Activated T-helper 9 cell treated with anti-CD3 and anti-CD28 coated beads, Interleukin-2, amount 50 U/mL, for 16 hours (primary cell): ENCODE results near the gene DDHD1.

Experiments
- DNase-seq: peaks from one replicate; pipeline ENCODE4 v3.0.0-alpha.2; 2020; ENCODE audit warnings: low read depth

The DDHD1 gene

DNA sequence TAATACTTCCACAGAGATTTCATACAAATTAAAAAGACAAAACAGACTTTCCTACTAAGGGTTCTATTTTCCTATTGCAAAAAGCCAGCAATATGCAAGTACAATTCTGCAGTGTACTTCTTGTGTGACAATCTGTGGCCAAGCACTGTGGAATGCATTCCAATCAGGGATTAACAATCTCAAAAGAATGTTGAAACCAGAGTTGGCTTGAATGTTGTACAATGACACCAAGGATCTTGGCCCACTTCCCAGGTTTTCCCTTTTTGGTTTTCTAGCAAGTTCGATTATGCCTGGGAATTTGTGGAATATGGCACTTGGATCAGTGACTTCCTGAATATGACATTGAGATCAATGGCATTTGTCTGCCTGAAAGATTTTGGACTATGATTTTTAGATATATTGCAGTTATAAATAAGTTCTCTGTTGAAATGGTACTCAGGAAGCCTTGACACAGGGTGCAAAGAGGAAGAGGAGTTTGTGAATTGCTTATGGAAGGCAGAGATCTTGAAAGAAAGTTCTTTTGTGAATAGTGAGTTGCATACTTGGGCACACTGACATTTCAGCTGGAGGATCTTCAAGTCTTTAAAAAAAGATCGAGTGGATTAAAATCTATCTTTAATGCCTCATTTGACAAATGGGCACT lies 120.8 kb downstream of the DDHD1 start:
- no peak for DNase-seq

- no peak for DNase-seq
Observed at GRCh38 chr14:53027562-53027961, 125.6 kb downstream of the DDHD1 start.

GRCh38 chr14:53027041-53027440 lies 126.1 kb downstream of the DDHD1 start:
- no peak for DNase-seq

DNA sequence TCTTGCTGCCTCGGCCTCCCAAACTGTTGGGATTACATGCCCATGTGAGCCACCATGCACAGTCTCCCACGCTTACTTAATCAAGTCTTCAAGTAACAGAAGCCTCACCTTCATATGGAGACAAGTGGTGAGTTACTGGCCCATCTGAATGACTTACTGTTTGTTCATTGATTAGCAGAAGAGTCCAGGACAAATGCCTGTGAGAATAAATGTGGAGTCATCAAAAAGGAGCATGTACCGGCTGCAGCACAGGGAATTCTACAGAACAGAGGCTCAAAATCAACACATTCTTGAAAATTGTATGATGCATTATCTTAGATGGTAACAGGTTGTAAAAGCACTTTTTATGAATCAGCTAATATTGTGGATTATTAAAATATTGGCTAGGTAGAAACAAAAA lies 129.8 kb downstream of the DDHD1 start:
- DNase-seq: no peak

DNA sequence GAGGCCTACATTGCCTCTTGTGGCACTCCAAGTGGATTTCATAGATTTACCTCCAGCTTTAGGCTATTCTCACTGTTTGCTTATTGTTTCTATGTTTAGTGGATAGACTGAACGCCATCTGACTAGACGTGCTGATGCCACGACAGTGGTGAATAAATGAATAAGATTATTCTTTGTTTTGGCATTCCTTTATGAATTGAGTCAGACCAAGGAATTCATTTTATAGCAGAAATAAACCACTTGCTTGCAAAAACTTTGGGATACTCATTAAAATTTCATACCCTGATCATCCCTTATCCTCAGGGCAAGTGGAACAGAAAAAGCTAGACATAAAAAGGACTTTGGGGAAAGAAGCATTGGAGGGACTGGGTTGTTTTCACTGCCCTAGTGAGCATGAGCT lies 130.5 kb downstream of the DDHD1 start:
- no peak for DNase-seq

GRCh38 chr14:53020193-53020932 lies 132.8 kb downstream of the DDHD1 start:
- DNase-seq: no peak

DNA sequence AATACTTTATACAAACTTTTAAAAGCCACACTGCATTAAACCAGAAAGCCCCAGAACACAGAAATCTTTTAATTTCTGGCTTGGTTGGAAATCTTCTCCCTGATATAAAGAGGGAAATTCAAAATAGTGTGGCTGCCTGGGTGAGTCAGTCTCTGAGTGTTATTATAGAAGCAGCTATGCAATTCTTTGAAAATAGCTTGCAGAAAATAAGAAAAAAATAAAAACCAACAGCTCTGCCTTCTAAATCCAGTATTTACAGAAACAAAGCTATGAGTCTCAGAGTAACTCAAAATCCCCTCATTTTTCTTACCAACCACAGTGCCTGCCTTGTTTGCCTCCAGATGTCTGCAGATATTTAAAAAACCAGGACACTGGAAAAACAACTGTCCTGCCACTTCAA lies 133.7 kb downstream of the DDHD1 start:
- no peak for DNase-seq

GRCh38 chr14:53017837-53018236 lies 135.3 kb downstream of the DDHD1 start:
- no peak for DNase-seq

- DNase-seq: no peak
Observed at GRCh38 chr14:53016919-53017318, 136.2 kb downstream of the DDHD1 start.

DNA sequence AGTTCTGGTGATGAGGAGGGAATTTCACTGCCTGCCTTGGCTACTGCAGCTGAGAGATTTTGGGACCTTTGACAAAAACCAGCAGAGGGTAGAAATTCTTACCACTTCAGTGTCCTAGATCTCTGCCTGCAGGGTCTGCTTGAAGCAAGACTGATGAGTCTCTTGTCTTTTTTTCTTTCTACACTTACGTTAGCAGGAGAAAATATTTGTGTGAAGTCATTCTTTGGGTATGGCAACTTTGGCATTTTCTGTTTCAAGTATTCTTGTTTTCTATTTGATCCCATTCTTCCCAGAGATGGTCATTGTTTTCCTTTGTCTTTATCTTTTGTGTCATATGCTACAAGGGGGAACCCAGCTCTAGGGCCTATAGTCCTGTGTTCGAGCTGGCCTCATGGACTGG lies 136.6 kb downstream of the DDHD1 start:
- no peak for DNase-seq

DNA sequence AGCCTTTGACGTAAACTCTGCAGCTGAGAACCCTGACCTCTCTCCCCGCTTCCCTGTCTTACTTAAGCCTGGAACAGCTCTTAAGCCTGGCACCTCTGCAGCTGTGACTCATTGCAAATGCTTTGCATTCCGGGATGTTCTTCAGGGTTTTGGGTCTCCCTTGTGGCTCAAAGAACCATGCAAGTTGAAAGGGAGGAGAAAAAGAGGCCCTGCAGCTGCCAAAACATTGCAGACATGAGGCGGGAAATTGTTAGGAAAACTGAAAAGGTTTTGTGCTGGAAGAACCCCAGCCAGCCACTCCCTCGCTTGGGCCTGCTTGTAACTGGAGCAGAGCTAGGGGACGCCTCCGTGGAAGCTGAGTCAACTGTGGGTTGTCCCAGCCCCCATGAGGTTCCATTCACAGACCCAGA lies 142.1 kb downstream of the DDHD1 start:
- no peak for DNase-seq

- DNase-seq: no peak
Observed at GRCh38 chr14:53010193-53011040, 142.7 kb downstream of the DDHD1 start.

DNA sequence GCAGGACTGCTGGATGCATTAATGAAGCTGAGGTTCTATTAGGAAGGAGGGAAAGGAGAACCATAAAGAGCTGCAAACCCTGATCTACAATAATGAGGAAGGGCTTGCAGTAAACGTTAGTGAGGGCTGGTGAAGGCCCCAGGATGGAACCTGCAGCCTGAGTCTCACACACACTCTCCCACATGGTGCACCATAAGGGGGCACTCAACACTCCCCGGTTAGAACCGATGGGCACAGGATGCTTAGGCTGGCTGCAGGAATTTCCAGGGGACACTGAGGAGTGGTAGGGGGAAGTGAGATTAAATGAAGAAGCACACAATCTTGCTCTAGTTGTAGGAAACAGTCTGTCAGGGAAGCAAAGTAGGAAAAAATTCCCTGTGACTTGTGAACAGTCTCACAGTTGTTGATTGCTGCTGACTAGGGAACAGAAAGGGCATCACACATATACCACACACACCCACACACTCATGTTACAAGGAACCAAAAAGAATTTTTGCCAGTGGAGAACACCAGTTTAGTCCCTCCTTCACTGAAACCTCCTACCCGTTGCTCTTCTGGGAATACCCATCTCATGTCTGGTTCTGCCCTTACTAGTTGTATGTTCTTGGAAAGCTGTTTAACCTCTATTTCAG lies 146.1 kb downstream of the DDHD1 start:
- no peak for DNase-seq

- DNase-seq: no peak
Observed at GRCh38 chr14:53004976-53005375, 148.1 kb downstream of the DDHD1 start.

DNA sequence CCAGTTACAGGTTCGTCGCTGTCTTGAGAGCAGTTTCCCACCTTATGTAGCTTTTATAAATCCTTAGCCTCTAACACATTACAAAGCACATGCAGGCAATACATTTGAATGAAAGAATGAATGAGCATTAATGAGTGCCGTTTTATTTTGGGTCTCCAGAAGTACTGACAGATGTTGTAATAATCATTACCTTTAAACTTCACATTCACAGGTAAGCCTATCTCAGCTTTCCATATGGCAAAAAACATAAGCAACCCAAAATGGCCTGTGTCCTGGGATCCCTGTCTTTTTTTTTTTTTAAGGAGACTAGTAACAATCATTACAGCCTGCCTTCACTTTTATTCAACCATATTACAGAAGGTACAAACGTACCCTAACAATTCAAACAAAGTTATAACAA lies 149.3 kb downstream of the DDHD1 start:
- no peak for DNase-seq

GRCh38 chr14:53002576-53002975 lies 150.5 kb downstream of the DDHD1 start:
- DNase-seq: no peak

DNA sequence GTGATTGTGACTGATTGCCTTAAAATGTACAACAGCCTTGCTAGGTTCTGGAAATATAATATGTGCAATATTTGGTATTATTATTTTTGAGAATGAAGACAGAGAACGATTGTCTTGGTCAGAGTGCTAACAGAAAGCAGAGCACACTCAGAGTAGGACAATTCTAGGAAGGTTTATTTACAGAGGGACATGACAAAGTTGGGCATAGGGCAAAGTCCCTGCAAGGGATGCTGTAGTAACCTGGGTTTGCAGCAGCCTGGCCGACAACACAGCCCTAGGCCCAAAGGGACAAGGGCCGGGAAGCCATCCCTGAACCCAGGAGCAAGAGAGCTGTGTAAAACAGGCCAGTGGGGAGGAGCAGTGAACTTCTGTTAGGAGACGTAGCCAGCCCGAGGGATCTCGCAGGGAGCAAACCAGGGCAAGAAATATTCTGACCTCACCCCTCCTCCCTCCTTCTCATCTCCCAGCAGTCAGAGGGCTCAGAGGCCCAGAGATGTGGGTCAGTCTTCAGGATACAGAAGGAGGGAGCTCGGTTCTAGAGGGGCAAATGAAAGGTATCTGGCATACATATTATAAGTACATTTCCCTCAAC lies 151.2 kb downstream of the DDHD1 start:
- no peak for DNase-seq

DNA sequence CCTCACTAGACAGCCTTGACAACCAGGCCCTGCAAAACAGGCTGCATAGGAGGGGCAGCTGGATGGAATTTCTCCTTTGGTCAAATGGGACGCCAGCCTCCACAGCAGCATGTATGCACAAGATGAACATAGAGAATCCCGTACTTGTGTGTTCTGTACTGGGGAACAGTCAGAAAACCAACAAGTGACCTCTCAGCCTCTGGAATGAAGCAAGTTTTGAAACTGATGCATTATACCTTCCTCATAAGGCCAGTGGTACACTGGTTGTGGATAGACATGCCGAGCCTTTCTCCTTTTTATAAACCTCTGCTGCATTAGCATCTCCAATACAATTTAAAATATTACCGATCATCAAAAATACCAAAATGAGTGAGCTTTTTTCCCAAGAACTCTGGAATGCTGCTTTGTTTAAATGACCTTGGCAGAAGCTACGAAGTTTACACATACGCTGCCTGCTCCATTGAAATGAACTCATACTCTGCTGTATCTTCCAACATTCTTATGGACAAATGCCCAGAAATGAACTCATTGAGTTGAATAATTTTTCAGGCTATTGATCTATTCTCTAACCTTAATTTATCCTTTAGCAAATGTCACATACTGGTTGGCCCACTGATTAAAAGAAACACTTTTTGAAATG lies 154.6 kb downstream of the DDHD1 start:
- no peak for DNase-seq

DNA sequence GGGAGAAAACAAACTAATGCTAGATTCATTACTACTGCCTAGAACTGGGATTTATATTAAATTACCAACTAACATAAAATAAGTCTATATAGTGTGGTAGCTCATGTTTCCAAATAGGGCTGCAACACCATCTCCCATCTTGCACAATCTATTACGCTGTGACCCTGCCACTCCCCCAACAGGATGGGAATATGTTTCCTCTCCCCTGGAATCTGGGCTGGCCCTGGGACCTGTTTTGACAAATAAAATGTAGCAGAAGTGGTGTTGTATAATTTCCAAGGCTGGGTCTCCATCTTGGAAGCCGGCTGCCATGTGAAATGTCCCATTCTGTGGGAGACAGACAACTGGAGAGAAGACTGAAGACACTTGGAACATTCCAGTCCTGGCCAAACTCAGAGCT lies 156.6 kb downstream of the DDHD1 start:
- DNase-seq: no peak

GRCh38 chr14:52995998-52996397 lies 157.1 kb downstream of the DDHD1 start:
- no peak for DNase-seq

DNA sequence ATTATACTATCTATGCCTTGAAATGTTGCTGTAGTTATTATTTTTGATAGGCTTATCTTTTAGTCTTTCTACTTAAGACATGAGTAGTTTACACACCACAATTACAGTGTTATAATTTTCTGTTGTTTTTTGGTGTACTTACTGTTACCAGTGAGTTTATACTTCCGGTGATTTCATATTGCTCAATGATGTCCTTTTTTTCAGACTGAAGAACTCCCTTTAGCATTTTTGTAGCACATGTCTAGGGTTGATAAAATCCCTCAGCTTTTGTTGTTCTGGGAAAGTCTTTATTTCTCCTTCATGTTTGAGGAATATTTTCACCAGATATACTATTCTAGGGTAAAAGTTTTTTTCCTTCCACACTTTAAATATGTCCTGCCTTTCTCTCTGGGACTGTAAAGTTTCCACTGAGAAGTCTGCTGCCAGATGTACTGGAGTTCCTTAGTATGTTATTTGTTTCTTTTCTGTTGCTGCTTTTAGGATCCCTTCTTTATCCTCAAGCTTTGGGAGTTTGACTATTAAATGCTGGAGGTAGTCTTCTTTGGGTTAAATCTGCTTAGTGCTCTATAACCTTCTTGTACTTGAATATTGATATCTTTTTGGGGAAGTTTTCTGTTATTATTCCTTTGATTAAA lies 160.8 kb downstream of the DDHD1 start:
- DNase-seq: no peak
